Transverse colon (tissue), 4 donors: Measurements from ENCODE around the gene ATRIP.

Experiments
- EP300 ChIP-seq: sonication (generic); formaldehyde crosslinking; IDR thresholded peaks from one replicate; pipeline ENCODE4 v1.6.1; 2017; ENCODE audit warnings: antibody characterized with exemption, low read depth
- POLR2A ChIP-seq: fragments of 450-650 bp; IDR thresholded peaks from one replicate; pipeline ENCODE4 v1.6.1; 2016; ENCODE audit warnings: antibody characterized with exemption, mild to moderate bottlenecking, moderate library complexity
- POLR2AphosphoS5 ChIP-seq, 3 donors: sonication (generic); formaldehyde crosslinking; IDR thresholded peaks; one replicate each; pipeline ENCODE4 v1.6.1; 2016; ENCODE audit warnings: antibody characterized with exemption in 3 of 3
- TF ChIP-seq, protein P1 (sequence below), 5 experiments: fragments of 200-600 bp in 3 of 5; fragments of 450-650 bp in 2 of 5; sonication (generic) in 3 of 5; IDR thresholded peaks; 1 replicate in 2 of 5; 2 replicates in 3 of 5; pipeline ENCODE4 v1.5.1; 2016 to 2017; ENCODE audit warnings: antibody characterized with exemption in 5 of 5, inconsistent platforms in 3 of 5, mild to moderate bottlenecking in 2 of 5, moderate library complexity in 1 of 5

DNA sequence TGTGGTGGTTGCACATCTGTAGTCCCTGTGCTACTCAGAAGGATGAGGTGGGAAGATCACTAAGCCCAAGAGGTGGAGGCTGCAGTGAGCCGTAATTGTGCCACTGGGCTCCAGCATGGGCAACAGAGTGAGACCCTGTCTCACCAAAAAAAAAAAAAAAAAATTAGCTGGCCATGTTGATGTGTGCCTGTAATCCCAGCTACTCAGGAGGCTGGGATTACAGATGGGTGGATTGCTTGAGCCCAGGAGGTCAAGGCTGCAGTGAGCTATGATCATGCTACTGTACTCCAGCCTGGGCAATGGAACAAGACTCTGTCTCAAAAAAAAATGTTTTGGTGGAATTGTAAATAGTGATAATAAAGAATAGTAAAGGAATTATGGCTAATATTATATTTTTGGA is 9.9 kb downstream of the ATRIP start:
- TF ChIP-seq, protein P1, sequence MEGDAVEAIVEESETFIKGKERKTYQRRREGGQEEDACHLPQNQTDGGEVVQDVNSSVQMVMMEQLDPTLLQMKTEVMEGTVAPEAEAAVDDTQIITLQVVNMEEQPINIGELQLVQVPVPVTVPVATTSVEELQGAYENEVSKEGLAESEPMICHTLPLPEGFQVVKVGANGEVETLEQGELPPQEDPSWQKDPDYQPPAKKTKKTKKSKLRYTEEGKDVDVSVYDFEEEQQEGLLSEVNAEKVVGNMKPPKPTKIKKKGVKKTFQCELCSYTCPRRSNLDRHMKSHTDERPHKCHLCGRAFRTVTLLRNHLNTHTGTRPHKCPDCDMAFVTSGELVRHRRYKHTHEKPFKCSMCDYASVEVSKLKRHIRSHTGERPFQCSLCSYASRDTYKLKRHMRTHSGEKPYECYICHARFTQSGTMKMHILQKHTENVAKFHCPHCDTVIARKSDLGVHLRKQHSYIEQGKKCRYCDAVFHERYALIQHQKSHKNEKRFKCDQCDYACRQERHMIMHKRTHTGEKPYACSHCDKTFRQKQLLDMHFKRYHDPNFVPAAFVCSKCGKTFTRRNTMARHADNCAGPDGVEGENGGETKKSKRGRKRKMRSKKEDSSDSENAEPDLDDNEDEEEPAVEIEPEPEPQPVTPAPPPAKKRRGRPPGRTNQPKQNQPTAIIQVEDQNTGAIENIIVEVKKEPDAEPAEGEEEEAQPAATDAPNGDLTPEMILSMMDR (IDR thresholded peaks at IDR 0.05), result no peak
- no peak for TF ChIP-seq POLR2A
- TF ChIP-seq POLR2AphosphoS5 (IDR thresholded peaks at IDR 0.05), result no peak
- TF ChIP-seq EP300, result no peak
